Stimulated activated CD8-positive, alpha-beta memory T cell treated with anti-CD3 and anti-CD28 coated beads, Interleukin-15, amount 100 ng/mL, for 24 hours (primary cell): ENCODE measurements around the gene LEPROT.
"Not testable (repeated sequence)": the region's sequence is repeated elsewhere in the genome, so short reads cannot be mapped to it uniquely, and the experiment has no call there.

ENCODE experiments used
- DNase-seq: peaks from one replicate; pipeline ENCODE4 v3.0.0-alpha.2; 2020; ENCODE audit warnings: low read depth

The LEPROT gene

GRCh38 chr1:65437616-65438015, 17.1 kb downstream of the LEPROT start:
- no peak for DNase-seq

- DNase-seq = no peak
Observed at GRCh38 chr1:65440322-65440900, 19.9 kb downstream of the LEPROT start.

- DNase-seq = no peak
Observed at GRCh38 chr1:65440915-65441314, 20.4 kb downstream of the LEPROT start.

GRCh38 chr1:65441464-65441863, 21.0 kb downstream of the LEPROT start:
- DNase-seq = no peak

- DNase-seq = no peak
Observed at GRCh38 chr1:65442442-65442841, 22.0 kb downstream of the LEPROT start.

GRCh38 chr1:65443647-65444046, 23.2 kb downstream of the LEPROT start:
- no peak for DNase-seq

GRCh38 chr1:65444128-65444640, 23.7 kb downstream of the LEPROT start:
- no peak for DNase-seq

GRCh38 chr1:65445837-65446236, 25.4 kb downstream of the LEPROT start:
- DNase-seq = no peak

- no peak for DNase-seq
Observed at GRCh38 chr1:65449214-65449823, 28.9 kb downstream of the LEPROT start.

GRCh38 chr1:65455678-65456077, 35.2 kb downstream of the LEPROT start:
- not testable (repeated sequence) for DNase-seq

- DNase-seq = no peak
Observed at GRCh38 chr1:65456481-65456880, 36.0 kb downstream of the LEPROT start.

- no peak for DNase-seq
Observed at GRCh38 chr1:65457868-65458267, 37.4 kb downstream of the LEPROT start.

- DNase-seq = no peak
Observed at GRCh38 chr1:65458730-65459396, 38.4 kb downstream of the LEPROT start.

- no peak for DNase-seq
Observed at GRCh38 chr1:65459397-65459768, 38.9 kb downstream of the LEPROT start.

GRCh38 chr1:65465837-65466236, 45.4 kb downstream of the LEPROT start:
- not testable (repeated sequence) for DNase-seq

GRCh38 chr1:65467536-65467935, 47.1 kb downstream of the LEPROT start:
- DNase-seq = no peak

- DNase-seq = no peak
Observed at GRCh38 chr1:65469126-65469888, 48.8 kb downstream of the LEPROT start.

- DNase-seq = no peak
Observed at GRCh38 chr1:65469889-65470340, 49.4 kb downstream of the LEPROT start.

GRCh38 chr1:65470766-65471165, 50.3 kb downstream of the LEPROT start:
- no peak for DNase-seq

- DNase-seq = no peak
Observed at GRCh38 chr1:65471213-65471833, 50.9 kb downstream of the LEPROT start.

- DNase-seq = no peak
Observed at GRCh38 chr1:65471861-65472332, 51.4 kb downstream of the LEPROT start.

- no peak for DNase-seq
Observed at GRCh38 chr1:65476327-65476726, 55.9 kb downstream of the LEPROT start.
